Activated CD8-positive, alpha-beta memory T cell treated with anti-CD3 and anti-CD28 coated beads, Interleukin-2, amount 10 ng/mL, durations not matched to agents 7 days and 5 days (primary cell): ENCODE results near the gene MID1. TPM values are rescaled to one million over a fixed set of nuclear protein-coding genes. Genes with fewer than 3 reads are reported as not detected.

Source experiments
- ATAC-seq: fragments of 150-1000 bp; cut with Tn5 transposase; one replicate; pipeline ENCODE4 v1.10.0; 2021; ENCODE audit warnings: moderate library complexity
- CTCF ChIA-PET: fragments of 350-600 bp; sonication (Branson Sonifier 250); formaldehyde crosslinking; loops from one replicate; lab custom pipeline; 2021; ENCODE audit warnings: antibody characterized with exemption; lab: Charles Lee
- DNase-seq: peaks from one replicate; pipeline ENCODE4 v3.0.0-alpha.2; 2020
- H3K27ac Mint-ChIP-seq: one replicate; pipeline ENCODE4 v1.8.0; 2021; ENCODE audit warnings: mild to moderate bottlenecking, mixed read lengths
- H3K27me3 Mint-ChIP-seq: one replicate; pipeline ENCODE4 v1.8.0; 2021; ENCODE audit warnings: mixed read lengths
- H3K36me3 Mint-ChIP-seq: one replicate; pipeline ENCODE4 v1.8.0; 2021; ENCODE audit warnings: mild to moderate bottlenecking, mixed read lengths
- H3K4me1 Mint-ChIP-seq: one replicate; pipeline ENCODE4 v1.8.0; 2021; ENCODE audit warnings: mixed read lengths
- H3K4me3 Mint-ChIP-seq: one replicate; pipeline ENCODE4 v1.8.0; 2021; ENCODE audit warnings: mild to moderate bottlenecking, moderate library complexity, mixed read lengths
- H3K9me3 Mint-ChIP-seq: one replicate; pipeline ENCODE4 v1.8.0; 2022; ENCODE audit warnings: low read depth, mixed read lengths
- total RNA-seq, 2 experiments: library from RNA; stranded (reverse); gene quantifications; one replicate each; pipeline ENCODE4 v1.2.3, GENCODE V29; 2021

MID1 gene
- total RNA-seq, 2 experiments from 2014 or later = 0.20 to 0.33 TPM

DNA sequence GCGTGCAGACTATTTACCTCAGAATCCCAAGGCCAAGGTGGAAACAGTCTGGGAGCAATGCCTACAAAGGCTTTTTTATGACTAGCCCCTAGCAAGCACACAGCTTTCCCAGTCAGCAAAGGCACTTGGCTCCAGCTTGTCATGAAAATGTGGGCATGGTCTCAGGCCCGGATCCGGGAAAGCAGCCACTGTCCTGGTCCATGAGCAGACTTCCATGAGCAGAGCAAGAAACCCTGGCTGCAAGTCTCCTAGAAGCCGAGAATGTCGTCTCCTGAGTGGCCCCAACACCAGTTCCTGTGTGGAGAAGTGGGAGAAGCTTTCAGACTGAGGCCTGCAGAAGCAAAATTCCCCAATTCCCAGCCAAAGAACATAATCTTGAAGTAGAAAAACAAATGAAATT lies 190.5 kb downstream of the MID1 start:
- Mint-ChIP-seq H3K4me1 (no peaks in the 10 kb centered on the region), H3K36me3 (no peaks in the 10 kb centered on the region), H3K4me3 (no peak overlapping the region), H3K27ac (no peak overlapping the region), H3K27me3 (no peaks in the 10 kb centered on the region), H3K9me3 (no peaks in the 10 kb centered on the region)
- ATAC-seq (no peak), DNase-seq (no peak)
- CTCF ChIA-PET = no interaction called here

- DNase-seq (no peak), ATAC-seq (no peak)
- Mint-ChIP-seq H3K27me3 (no peaks in the 10 kb centered on the region), H3K36me3 (no peaks in the 10 kb centered on the region), H3K27ac (no peak overlapping the region), H3K9me3 (no peaks in the 10 kb centered on the region), H3K4me3 (no peak overlapping the region), H3K4me1 (no peaks in the 10 kb centered on the region)
- CTCF ChIA-PET = no interaction called here
Measured at GRCh38 chrX:10427249-10427648, 193.1 kb downstream of the MID1 start.

GRCh38 chrX:10423716-10424115 lies 196.7 kb downstream of the MID1 start:
- no peak for ATAC-seq
- DNase-seq = no peak
- H3K4me3 Mint-ChIP-seq = no peak overlapping the region
- no peaks in the 10 kb centered on the region for H3K9me3 Mint-ChIP-seq
- CTCF ChIA-PET = no interaction called here
- no peaks in the 10 kb centered on the region for H3K27me3 Mint-ChIP-seq
- no peaks in the 10 kb centered on the region for H3K4me1 Mint-ChIP-seq
- H3K36me3 Mint-ChIP-seq = no peaks in the 10 kb centered on the region
- no peak overlapping the region for H3K27ac Mint-ChIP-seq

DNA sequence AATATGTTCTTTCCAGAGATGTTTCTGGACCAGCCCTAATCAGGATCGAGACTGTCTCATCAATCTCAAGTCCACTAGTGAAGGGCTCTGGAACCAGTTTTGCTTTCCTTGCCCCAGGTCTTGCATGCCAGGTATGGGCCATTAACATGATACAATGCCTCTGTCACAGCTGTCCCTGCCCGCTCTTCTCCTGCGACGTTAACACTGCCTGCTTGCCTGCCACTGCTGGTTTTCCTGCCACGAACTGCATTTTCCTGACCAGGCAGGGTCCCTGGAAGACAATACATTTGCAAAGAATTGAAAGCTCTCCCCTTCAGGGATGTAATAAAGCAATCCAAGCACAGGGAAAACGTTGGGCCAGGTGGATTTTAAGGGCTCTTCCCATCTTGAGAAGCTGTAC lies 200.3 kb downstream of the MID1 start:
- CTCF ChIA-PET = no interaction called here
- Mint-ChIP-seq H3K4me3 (no peak overlapping the region), H3K27me3 (no peaks in the 10 kb centered on the region), H3K9me3 (no peaks in the 10 kb centered on the region), H3K36me3 (no peaks in the 10 kb centered on the region), H3K27ac (no peak overlapping the region), H3K4me1 (no peaks in the 10 kb centered on the region)
- no peak for DNase-seq
- ATAC-seq = no peak

- CTCF ChIA-PET = no interaction called here
- DNase-seq (no peak), ATAC-seq (no peak)
- Mint-ChIP-seq H3K27ac (no peak overlapping the region), H3K36me3 (no peaks in the 10 kb centered on the region), H3K4me3 (no peak overlapping the region), H3K4me1 (no peaks in the 10 kb centered on the region), H3K27me3 (no peaks in the 10 kb centered on the region), H3K9me3 (no peaks in the 10 kb centered on the region)
Measured at GRCh38 chrX:10416424-10416823, 204.0 kb downstream of the MID1 start.

GRCh38 chrX:10415306-10416001 lies 204.9 kb downstream of the MID1 start:
- Mint-ChIP-seq H3K4me1 (no peaks in the 10 kb centered on the region), H3K27ac (no peak overlapping the region), H3K27me3 (no peaks in the 10 kb centered on the region), H3K9me3 (no peaks in the 10 kb centered on the region), H3K36me3 (no peaks in the 10 kb centered on the region), H3K4me3 (no peak overlapping the region)
- DNase-seq (no peak), ATAC-seq (no peak)
- CTCF ChIA-PET = no interaction called here

- DNase-seq (no peak), ATAC-seq (no peak)
- CTCF ChIA-PET = no interaction called here
- no peak overlapping the region for H3K4me3 Mint-ChIP-seq
- no peak overlapping the region for H3K27ac Mint-ChIP-seq
- no peaks in the 10 kb centered on the region for H3K4me1 Mint-ChIP-seq
- H3K27me3 Mint-ChIP-seq = no peaks in the 10 kb centered on the region
- H3K36me3 Mint-ChIP-seq = no peaks in the 10 kb centered on the region
- no peaks in the 10 kb centered on the region for H3K9me3 Mint-ChIP-seq
Measured at GRCh38 chrX:10414862-10415261, 205.5 kb downstream of the MID1 start.

DNA sequence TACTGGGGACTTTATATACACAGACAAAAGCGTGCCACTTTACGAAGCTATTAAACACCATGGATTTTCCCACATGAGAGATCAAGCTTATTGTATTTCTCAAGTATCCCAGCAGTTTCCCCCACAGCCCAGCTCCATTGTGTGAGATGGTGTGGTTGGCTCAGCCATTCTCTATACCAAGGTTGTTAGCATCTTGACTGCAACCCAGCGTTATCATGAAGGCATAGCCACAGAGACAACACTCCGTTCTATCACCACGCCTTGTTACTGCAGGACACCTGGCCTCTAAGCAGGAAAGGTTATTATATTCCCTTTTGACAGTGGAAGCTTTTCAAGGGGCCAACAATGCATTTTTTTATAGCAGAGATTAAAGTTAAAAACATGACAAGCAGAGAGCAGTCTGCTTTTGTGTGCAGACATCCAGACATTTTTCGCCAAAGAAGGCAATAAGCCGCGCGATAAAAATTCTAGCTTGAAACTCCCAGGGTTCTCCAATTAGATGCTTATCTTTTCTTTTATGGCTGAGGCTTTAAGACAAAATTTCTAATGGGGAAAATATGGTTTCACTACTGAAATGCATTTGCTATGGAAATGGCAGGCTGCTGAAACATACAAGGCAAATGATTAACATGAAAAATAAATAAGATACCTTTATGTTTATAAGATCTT lies 206.1 kb downstream of the MID1 start:
- no peak overlapping the region for H3K27ac Mint-ChIP-seq
- no peaks in the 10 kb centered on the region for H3K4me1 Mint-ChIP-seq
- no peaks in the 10 kb centered on the region for H3K36me3 Mint-ChIP-seq
- DNase-seq (no peak), ATAC-seq (no peak)
- no peaks in the 10 kb centered on the region for H3K9me3 Mint-ChIP-seq
- CTCF ChIA-PET = no interaction called here
- no peaks in the 10 kb centered on the region for H3K27me3 Mint-ChIP-seq
- H3K4me3 Mint-ChIP-seq = no peak overlapping the region

- H3K27me3 Mint-ChIP-seq = no peaks in the 10 kb centered on the region
- no peaks in the 10 kb centered on the region for H3K4me1 Mint-ChIP-seq
- CTCF ChIA-PET = no interaction called here
- no peak overlapping the region for H3K27ac Mint-ChIP-seq
- no peak overlapping the region for H3K4me3 Mint-ChIP-seq
- H3K36me3 Mint-ChIP-seq = no peaks in the 10 kb centered on the region
- no peaks in the 10 kb centered on the region for H3K9me3 Mint-ChIP-seq
- ATAC-seq (no peak), DNase-seq (no peak)
Measured at GRCh38 chrX:10404436-10404835, 215.9 kb downstream of the MID1 start.

DNA sequence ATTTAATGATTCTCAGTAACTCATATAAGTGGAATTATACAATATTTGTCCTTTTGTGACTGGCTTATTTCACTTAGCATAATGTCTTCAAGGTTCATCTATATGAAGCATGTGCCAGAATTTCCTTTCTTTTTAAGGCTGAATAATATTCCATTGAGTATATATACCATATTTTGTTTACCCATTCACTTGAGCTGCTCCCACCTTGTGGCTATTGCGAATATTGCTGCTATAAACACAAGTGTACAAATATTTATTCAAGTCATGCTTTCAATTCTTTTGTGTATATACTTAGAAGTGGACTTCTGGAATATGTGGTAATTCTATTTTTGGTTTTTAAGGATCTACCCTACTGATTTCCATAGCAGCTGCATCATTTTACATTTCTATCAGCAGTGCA lies 219.1 kb downstream of the MID1 start:
- Mint-ChIP-seq H3K4me1 (no peaks in the 10 kb centered on the region), H3K27ac (no peak overlapping the region), H3K9me3 (no peaks in the 10 kb centered on the region), H3K36me3 (no peaks in the 10 kb centered on the region), H3K4me3 (no peak overlapping the region), H3K27me3 (no peaks in the 10 kb centered on the region)
- DNase-seq = no peak
- CTCF ChIA-PET = interaction anchor here (0.5 kb wide), 1 partner anchor 220 kb away, joined by 3 read pairs; no protein-coding TSS in a partner anchor
- ATAC-seq = no peak

GRCh38 chrX:10399043-10399741 lies 221.2 kb downstream of the MID1 start:
- DNase-seq (no peak), ATAC-seq (no peak)
- Mint-ChIP-seq H3K36me3 (no peaks in the 10 kb centered on the region), H3K4me1 (no peaks in the 10 kb centered on the region), H3K27me3 (no peaks in the 10 kb centered on the region), H3K4me3 (no peak overlapping the region), H3K27ac (no peak overlapping the region), H3K9me3 (no peaks in the 10 kb centered on the region)
- CTCF ChIA-PET = no interaction called here

GRCh38 chrX:10398215-10398614 lies 222.2 kb downstream of the MID1 start:
- ATAC-seq (no peak), DNase-seq (no peak)
- Mint-ChIP-seq H3K4me1 (no peaks in the 10 kb centered on the region), H3K9me3 (no peaks in the 10 kb centered on the region), H3K36me3 (no peaks in the 10 kb centered on the region), H3K27me3 (no peaks in the 10 kb centered on the region), H3K4me3 (no peak overlapping the region), H3K27ac (no peak overlapping the region)
- CTCF ChIA-PET = no interaction called here

DNA sequence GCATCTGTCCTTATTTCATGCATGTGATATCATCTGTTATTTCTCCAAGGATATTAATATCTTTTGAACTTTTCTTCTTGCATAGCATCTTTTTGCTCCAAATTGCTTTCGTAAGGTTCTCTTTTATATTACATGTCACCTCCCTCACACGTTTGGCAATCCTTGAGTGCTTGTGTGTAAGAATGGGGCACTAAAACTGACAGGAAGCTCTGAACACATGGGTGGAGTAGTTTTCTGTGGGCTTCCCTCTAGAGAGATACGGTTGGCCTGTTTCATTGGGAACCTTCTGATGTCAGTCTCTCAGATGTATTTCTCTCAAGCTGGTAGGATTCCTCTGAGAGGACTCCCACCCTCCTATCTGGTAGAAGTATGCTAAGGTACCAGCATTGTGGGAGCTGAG lies 223.0 kb downstream of the MID1 start:
- no peak for DNase-seq
- ATAC-seq = no peak
- Mint-ChIP-seq H3K4me1 (no peaks in the 10 kb centered on the region), H3K9me3 (no peaks in the 10 kb centered on the region), H3K36me3 (no peaks in the 10 kb centered on the region), H3K4me3 (no peak overlapping the region), H3K27me3 (no peaks in the 10 kb centered on the region), H3K27ac (no peak overlapping the region)
- CTCF ChIA-PET = no interaction called here

GRCh38 chrX:10395643-10396042 lies 224.7 kb downstream of the MID1 start:
- H3K27me3 Mint-ChIP-seq = no peaks in the 10 kb centered on the region
- ATAC-seq = no peak
- H3K36me3 Mint-ChIP-seq = no peaks in the 10 kb centered on the region
- CTCF ChIA-PET = no interaction called here
- H3K4me3 Mint-ChIP-seq = no peak overlapping the region
- H3K4me1 Mint-ChIP-seq = no peaks in the 10 kb centered on the region
- H3K9me3 Mint-ChIP-seq = no peaks in the 10 kb centered on the region
- no peak overlapping the region for H3K27ac Mint-ChIP-seq
- DNase-seq = no peak
